Stimulated activated CD8-positive, alpha-beta memory T cell treated with anti-CD3 and anti-CD28 coated beads, Interleukin-7, amount 100 ng/mL, for 24 hours (primary cell): Measurements from ENCODE around the gene RAPH1.

Experiments
- DNase-seq: peaks from one replicate; pipeline ENCODE4 v3.0.0-alpha.2; 2020; ENCODE audit warnings: low read depth

RAPH1 gene

GRCh38 chr2:203489531-203489930, 45.6 kb downstream of the RAPH1 start:
- DNase-seq = no peak

- DNase-seq = peak; percentile 10
Measured at GRCh38 chr2:203484266-203485112, 50.6 kb downstream of the RAPH1 start.

- no peak for DNase-seq
Measured at GRCh38 chr2:203480623-203481022, 54.5 kb downstream of the RAPH1 start.

- no peak for DNase-seq
Measured at GRCh38 chr2:203476881-203477280, 58.2 kb downstream of the RAPH1 start.

GRCh38 chr2:203471323-203471722, 63.8 kb downstream of the RAPH1 start:
- DNase-seq = no peak

GRCh38 chr2:203470371-203470770, 64.7 kb downstream of the RAPH1 start:
- no peak for DNase-seq

GRCh38 chr2:203469546-203469945, 65.6 kb downstream of the RAPH1 start:
- no peak for DNase-seq

- DNase-seq = no peak
Measured at GRCh38 chr2:203463266-203463678, 71.8 kb downstream of the RAPH1 start.

- DNase-seq = no peak
Measured at GRCh38 chr2:203462308-203462707, 72.8 kb downstream of the RAPH1 start.

- no peak for DNase-seq
Measured at GRCh38 chr2:203461746-203462145, 73.4 kb downstream of the RAPH1 start.

GRCh38 chr2:203455209-203455608, 79.9 kb downstream of the RAPH1 start:
- no peak for DNase-seq

- no peak for DNase-seq
Measured at GRCh38 chr2:203453858-203454451, 81.1 kb downstream of the RAPH1 start.

- no peak for DNase-seq
Measured at GRCh38 chr2:203451689-203452088, 83.4 kb downstream of the RAPH1 start.

GRCh38 chr2:203451011-203451410, 84.1 kb downstream of the RAPH1 start:
- DNase-seq = no peak

GRCh38 chr2:203450561-203450960, 84.5 kb downstream of the RAPH1 start:
- DNase-seq = no peak

GRCh38 chr2:203446780-203447179, 88.3 kb downstream of the RAPH1 start:
- DNase-seq = no peak

- DNase-seq = no peak
Measured at GRCh38 chr2:203446071-203446481, 89.0 kb downstream of the RAPH1 start.

GRCh38 chr2:203444738-203445137, 90.4 kb downstream of the RAPH1 start:
- no peak for DNase-seq

GRCh38 chr2:203442463-203442862, 92.6 kb downstream of the RAPH1 start:
- DNase-seq = no peak

GRCh38 chr2:203441463-203441862, 93.6 kb downstream of the RAPH1 start:
- no peak for DNase-seq

- DNase-seq = no peak
Measured at GRCh38 chr2:203440671-203441070, 94.4 kb downstream of the RAPH1 start.

GRCh38 chr2:203438528-203438927, 96.6 kb downstream of the RAPH1 start:
- no peak for DNase-seq

- DNase-seq = no peak
Measured at GRCh38 chr2:203437511-203437910, 97.6 kb downstream of the RAPH1 start.

- DNase-seq = no peak
Measured at GRCh38 chr2:203436496-203436895, 98.6 kb downstream of the RAPH1 start.
